K562 (cell line): ENCODE measurements around the gene RECK. TPM values are rescaled to one million over a fixed set of nuclear protein-coding genes. Genes with fewer than 3 reads are reported as not detected.

ENCODE experiments used
- ATAC-seq: fragments of 200-7000 bp; cut with Tn5 transposase; 3 replicates; pipeline ENCODE4 v1.9.1; 2020; ENCODE audit warnings: moderate library complexity
- BruUV-seq: library from RNA; stranded (reverse); fragments of 400-500 nt; replicated peaks from 2 replicates; lab custom pipeline; 2021; lab: Mats Ljungman, UMichigan
- CTCF ChIA-PET: fragments of 300-600 bp; formaldehyde crosslinking; extraction: SDS; loops from one replicate; lab custom pipeline; 2021; ENCODE audit warnings: low intra/inter-chr PET ratio; lab: Yijun Ruan, JAX
- POLR2A ChIA-PET: fragments of 300-600, 350-650 bp; sonication (Branson Sonifier 250); formaldehyde crosslinking; extraction: SDS; loops from one replicate; lab custom pipeline; 2021; ENCODE audit warnings: antibody characterized with exemption, inconsistent platforms; lab: Yijun Ruan, JAX
- DNase-seq, 4 experiments: peaks; one replicate each; pipeline versions ENCODE4 v3.0.0 to v3.0.0-alpha.2; 2011 to 2018; ENCODE audit warnings: low spot score in 3 of 4, mixed read lengths in 3 of 4; ENCODE audit errors: extremely low read depth in 1 of 4
- FAIRE-seq: peaks from 2 replicates; lab custom pipeline; 2011; peaks lifted over from hg19 to GRCh38; lab: Jason Lieb, UNC
- H2AFZ ChIP-seq: 2 replicates; pipeline ENCODE4 v1.6.0; 2011; ENCODE audit warnings: low read depth, low read length, control low read depth, inconsistent platforms
- H3K27ac ChIP-seq: fragments of 200-600 bp; 3 replicates; pipeline ENCODE4 v1.8.0; 2011; ENCODE audit warnings: low read depth, mild to moderate bottlenecking, control low read depth, inconsistent platforms, low read length, moderate library complexity, mixed read lengths; ENCODE audit errors: extremely low read depth
- H3K27me3 ChIP-seq, 2 experiments: fragments of 300-600 bp in 1 of 2; 2 replicates in 1 of 2; 3 replicates in 1 of 2; pipeline versions ENCODE4 v1.6.0 to v1.8.0; 2011; ENCODE audit warnings: inconsistent platforms in 2 of 2, low read length in 2 of 2, mild to moderate bottlenecking in 1 of 2, mixed read lengths in 1 of 2, moderate library complexity in 1 of 2; ENCODE audit not compliant: control insufficient read depth in 2 of 2, insufficient read depth in 2 of 2
- H3K36me3 ChIP-seq: fragments of 300-600 bp; 3 replicates; pipeline ENCODE4 v1.8.0; 2011; ENCODE audit warnings: mild to moderate bottlenecking, low read length, inconsistent platforms; ENCODE audit not compliant: control insufficient read depth, insufficient read depth
- H3K4me1 ChIP-seq, 2 experiments: fragments of 200-600 bp in 1 of 2; replicated peaks in 1 of 2; 2 replicates in 1 of 2; 3 replicates in 1 of 2; pipeline versions ENCODE4 v1.5.1 to v1.8.0; 2011; ENCODE audit warnings: inconsistent platforms in 2 of 2, low read length in 2 of 2, mild to moderate bottlenecking in 1 of 2, mixed read lengths in 1 of 2, moderate library complexity in 1 of 2; ENCODE audit not compliant: control insufficient read depth in 2 of 2, insufficient read depth in 2 of 2
- H3K4me2 ChIP-seq: 2 replicates; pipeline ENCODE4 v1.6.1; 2011; ENCODE audit warnings: low read length, control low read depth, inconsistent platforms, mixed read lengths; ENCODE audit not compliant: insufficient read depth
- H3K4me3 ChIP-seq: fragments of 200-600 bp; sonication (generic), shearing (Covaris generic); 2 replicates; pipeline ENCODE4 v1.5.1; 2016; ENCODE audit warnings: control low read depth, inconsistent platforms
- H3K79me2 ChIP-seq: fragments of 200-600 bp; 3 replicates; pipeline ENCODE4 v1.8.0; 2011; ENCODE audit warnings: low read length, inconsistent platforms; ENCODE audit not compliant: control insufficient read depth, insufficient read depth
- H3K9ac ChIP-seq, 2 experiments: 2 replicates each; pipeline versions ENCODE4 v1.6.0 to v1.6.1; 2011; ENCODE audit warnings: low read depth in 2 of 2, low read length in 2 of 2, control low read depth in 1 of 2, inconsistent platforms in 1 of 2, mild to moderate bottlenecking in 1 of 2, mixed read lengths in 1 of 2; ENCODE audit not compliant: insufficient read depth in 1 of 2
- H3K9me1 ChIP-seq: one replicate; pipeline ENCODE4 v1.6.0; 2011; ENCODE audit warnings: inconsistent platforms, mild to moderate bottlenecking, low read length, moderate library complexity; ENCODE audit not compliant: control insufficient read depth, insufficient read depth
- H3K9me3 ChIP-seq: replicated peaks from 2 replicates; pipeline ENCODE4 v1.5.1; 2011; ENCODE audit warnings: low read depth, low read length, inconsistent platforms; ENCODE audit not compliant: control insufficient read depth, insufficient read depth
- H4K20me1 ChIP-seq: replicated peaks from 2 replicates; pipeline ENCODE4 v1.6.1; 2011; ENCODE audit warnings: low read length, inconsistent platforms, mixed read lengths; ENCODE audit not compliant: control insufficient read depth, insufficient read depth
- CHCHD3 ChIP-seq: fragments of 250-450 bp; sonication (Bioruptor Pico); IDR thresholded peaks from 2 replicates; pipeline ENCODE4 v2.1.2; 2022; ENCODE audit warnings: mild to moderate bottlenecking
- FOS ChIP-seq: IDR thresholded peaks from 3 replicates; pipeline ENCODE4 v1.6.1; 2011; ENCODE audit not compliant: insufficient read length; ENCODE audit errors: extremely low read depth
- KDM4B ChIP-seq, 2 experiments: fragments of 450-650 bp in 1 of 2; sonication (generic) in 1 of 2; IDR thresholded peaks; 2 replicates each; pipeline ENCODE4 v1.6.1; 2016 to 2017; ENCODE audit warnings: borderline replicate concordance in 2 of 2, antibody characterized with exemption in 1 of 2, low read depth in 1 of 2, mild to moderate bottlenecking in 1 of 2
- SREBF2 ChIP-seq: sonication (generic); formaldehyde crosslinking; IDR thresholded peaks from 2 replicates; pipeline ENCODE4 v1.4.0; 2020; ENCODE audit warnings: mild to moderate bottlenecking, missing genetic modification reagents
- TRIM28 ChIP-seq: fragments of 450-650 bp; IDR thresholded peaks from 2 replicates; pipeline ENCODE4 v1.6.1; 2017
- XRCC5 ChIP-seq: fragments of 200-400 bp; formaldehyde crosslinking; IDR thresholded peaks from 2 replicates; pipeline ENCODE4 v1.6.1; 2017; ENCODE audit warnings: low read depth, mild to moderate bottlenecking, low read length
- WGBS: fragments of 100-300 bp; shearing (Covaris generic); methylation state at CpG from one replicate; pipeline ENCODE4 v1.1.6; 2016; ENCODE audit warnings: low coverage, mixed read lengths; ENCODE audit not compliant: insufficient coverage; ENCODE audit errors: missing lambda C conversion rate; 5-methylcytosine and 5-hydroxymethylcytosine counted together
- in situ Hi-C: fragments of 300-500 bp; cut with MboI; formaldehyde crosslinking; loops from 4 replicates; pipeline ENCODE4 v1.15.0; 2018; ENCODE audit warnings: inconsistent platforms, mixed read lengths
- intact Hi-C: fragments of 100-400 bp; cut with micrococcal nuclease; formaldehyde crosslinking; loops from 2 replicates; pipeline ENCODE4 v1.14.2; 2022
- polyA plus RNA-seq, 8 experiments: library from polyadenylated mRNA; depleted of rRNA in 4 of 8; stranded (reverse) in 5 of 8; unstranded in 3 of 8; fragments of >200 nt; fragmentation: Nextera tagmentation in 2 of 8; fragmentation: Illumina TruSeq in 1 of 8; extraction: Ambion mirVana in 2 of 8; extraction: Trizol in 1 of 8; gene quantifications; 2 replicates each; pipeline versions ENCODE4 v1.2.1 to v1.2.3, GENCODE V29; 2011 to 2014; ENCODE audit warnings: inconsistent platforms in 1 of 8, missing spikeins in 1 of 8
- total RNA-seq, 7 experiments: library from RNA; depleted of rRNA in 6 of 7; stranded (reverse); fragments of >200 nt in 6 of 7; fragmentation: Illumina TruSeq in 2 of 7; extraction: Trizol in 2 of 7; gene quantifications; 2 replicates each; pipeline versions ENCODE4 v1.2.1 to v1.2.3, GENCODE V29; 2011 to 2021; ENCODE audit warnings: low replicate concordance in 1 of 7
- TF ChIP-seq, protein P1 (sequence below): conservative IDR thresholded peaks from 2 replicates; pipeline ENCODE4 v1.6.1; 2011; ENCODE audit warnings: low read depth, mild to moderate bottlenecking, low read length; ENCODE audit not compliant: control insufficient read depth

RECK gene
- total and polyA plus RNA-seq, 9 of the 15 experiments (the other 6 are each of a cell fraction or from before 2014, with no cell fraction given) = 0.04 to 0.36 (median 0.16) TPM

GRCh38 chr9:36064448-36065037, 27.8 kb downstream of the RECK start:
- no peak overlapping the region for H3K4me2 ChIP-seq
- H3K4me3 ChIP-seq = no peak overlapping the region
- DNase-seq (no peak), ATAC-seq (no peak), FAIRE-seq (no peak)
- H3K27ac ChIP-seq = no peak overlapping the region
- H3K79me2 ChIP-seq = no peaks in the 10 kb centered on the region
- in situ Hi-C loops (no loop called here), intact Hi-C loops (no loop called here)
- H3K27me3 ChIP-seq = no peaks in the 10 kb centered on the region; a peak in 3 of 5 replicates
- H3K36me3 ChIP-seq = no peaks in the 10 kb centered on the region
- POLR2A ChIA-PET = no interaction called here
- CTCF ChIA-PET = no interaction called here
- no peaks in the 10 kb centered on the region for H3K9me3 ChIP-seq
- H3K9ac ChIP-seq = no peak overlapping the region
- no TSS peak for BruUV-seq
- H4K20me1 ChIP-seq = no peaks in the 10 kb centered on the region
- no peaks in the 10 kb centered on the region for H3K4me1 ChIP-seq
- no peak overlapping the region for H2AFZ ChIP-seq
- no peaks in the 10 kb centered on the region for H3K9me1 ChIP-seq
- WGBS = 0% methylated on average over 1 of the region's 1 CpG
- no peak for TF ChIP-seq KDM4B (IDR thresholded peaks at IDR 0.05; ENCODE audit: borderline replicate concordance in 2 of 2, low read depth in 1 of 2)
- no peak for TF ChIP-seq TRIM28
- TF ChIP-seq FOS = no peak
- TF ChIP-seq, protein P1, sequence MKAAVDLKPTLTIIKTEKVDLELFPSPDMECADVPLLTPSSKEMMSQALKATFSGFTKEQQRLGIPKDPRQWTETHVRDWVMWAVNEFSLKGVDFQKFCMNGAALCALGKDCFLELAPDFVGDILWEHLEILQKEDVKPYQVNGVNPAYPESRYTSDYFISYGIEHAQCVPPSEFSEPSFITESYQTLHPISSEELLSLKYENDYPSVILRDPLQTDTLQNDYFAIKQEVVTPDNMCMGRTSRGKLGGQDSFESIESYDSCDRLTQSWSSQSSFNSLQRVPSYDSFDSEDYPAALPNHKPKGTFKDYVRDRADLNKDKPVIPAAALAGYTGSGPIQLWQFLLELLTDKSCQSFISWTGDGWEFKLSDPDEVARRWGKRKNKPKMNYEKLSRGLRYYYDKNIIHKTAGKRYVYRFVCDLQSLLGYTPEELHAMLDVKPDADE = no peak
- TF ChIP-seq XRCC5 = no peak
- TF ChIP-seq SREBF2 (CRISPR knock-in tag) = no peak
- no peak for TF ChIP-seq CHCHD3
